HCT116 (cell line): ENCODE data around the gene JADE1.

Experiments
- CTCF ChIP-seq, 3 experiments: fragments of 200-600 bp in 1 of 3; sonication (generic) in 1 of 3; IDR thresholded peaks in 2 of 3; conservative IDR thresholded peaks in 1 of 3; 2 replicates each; pipeline ENCODE4 v1.5.1; 2012 to 2017; ENCODE audit warnings: low read depth in 2 of 3, low read length in 2 of 3, antibody characterized with exemption in 1 of 3, borderline replicate concordance in 1 of 3, control low read depth in 1 of 3, mild to moderate bottlenecking in 1 of 3, mixed read lengths in 1 of 3, mixed run types in 1 of 3, moderate library complexity in 1 of 3; ENCODE audit not compliant: insufficient read depth in 1 of 3
- EZH2 ChIP-seq: fragments of 200-600 bp; sonication (generic); IDR thresholded peaks from 2 replicates; pipeline ENCODE4 v1.6.1; 2017; ENCODE audit warnings: antibody characterized with exemption, mixed run types
- POLR2AphosphoS5 ChIP-seq: IDR thresholded peaks from 2 replicates; pipeline ENCODE4 v1.6.1; 2011; ENCODE audit warnings: mild to moderate bottlenecking, low read depth, low read length, moderate library complexity

GRCh38 chr4:128855621-128856020 lies 46.1 kb downstream of the JADE1 start:
- no peak for TF ChIP-seq CTCF (IDR thresholded peaks at IDR 0.05 in 2 of 3, conservative IDR thresholded peaks at IDR 0.05 in 1 of 3; ENCODE audit: borderline replicate concordance in 1 of 3, insufficient read depth in 1 of 3, low read depth in 2 of 3, low read length in 2 of 3)
- no peak for TF ChIP-seq EZH2
- TF ChIP-seq POLR2AphosphoS5: no peak
